Nephron (organoid): Measurements from ENCODE around the gene CCL19.
A peak's percentile ranks its signal among the peaks of the same experiment; 100 is the strongest.

Experiments used
- H3K27ac Mint-ChIP-seq, 3 experiments: 2 replicates each; pipeline ENCODE4 v1.8.0; 2020; ENCODE audit warnings: mixed read lengths in 3 of 3, mild to moderate bottlenecking in 2 of 3, moderate library complexity in 1 of 3
- H3K27me3 Mint-ChIP-seq: 2 replicates; pipeline ENCODE4 v1.8.0; 2021; ENCODE audit warnings: low read depth, mild to moderate bottlenecking, moderate library complexity, mixed read lengths
- H3K36me3 Mint-ChIP-seq: 2 replicates; pipeline ENCODE4 v1.8.0; 2020; ENCODE audit warnings: low read depth, mixed read lengths
- H3K4me1 Mint-ChIP-seq: 2 replicates; pipeline ENCODE4 v1.8.0; 2020; ENCODE audit warnings: mixed read lengths
- H3K4me3 Mint-ChIP-seq, 3 experiments: 2 replicates each; pipeline ENCODE4 v1.8.0; 2020; ENCODE audit warnings: mild to moderate bottlenecking in 3 of 3, mixed read lengths in 3 of 3, moderate library complexity in 2 of 3
- H3K9me3 Mint-ChIP-seq: 2 replicates; pipeline ENCODE4 v1.8.0; 2020; ENCODE audit warnings: mixed read lengths
- TF ChIP-seq, protein P1 (sequence below), 3 experiments: fragments of 200-600 bp; sonication (generic); IDR thresholded peaks; one replicate each; pipeline ENCODE4 v1.5.0; 2021; ENCODE audit warnings: antibody characterized with exemption in 3 of 3; ENCODE audit not compliant: unreplicated experiment in 3 of 3

Gene CCL19

DNA sequence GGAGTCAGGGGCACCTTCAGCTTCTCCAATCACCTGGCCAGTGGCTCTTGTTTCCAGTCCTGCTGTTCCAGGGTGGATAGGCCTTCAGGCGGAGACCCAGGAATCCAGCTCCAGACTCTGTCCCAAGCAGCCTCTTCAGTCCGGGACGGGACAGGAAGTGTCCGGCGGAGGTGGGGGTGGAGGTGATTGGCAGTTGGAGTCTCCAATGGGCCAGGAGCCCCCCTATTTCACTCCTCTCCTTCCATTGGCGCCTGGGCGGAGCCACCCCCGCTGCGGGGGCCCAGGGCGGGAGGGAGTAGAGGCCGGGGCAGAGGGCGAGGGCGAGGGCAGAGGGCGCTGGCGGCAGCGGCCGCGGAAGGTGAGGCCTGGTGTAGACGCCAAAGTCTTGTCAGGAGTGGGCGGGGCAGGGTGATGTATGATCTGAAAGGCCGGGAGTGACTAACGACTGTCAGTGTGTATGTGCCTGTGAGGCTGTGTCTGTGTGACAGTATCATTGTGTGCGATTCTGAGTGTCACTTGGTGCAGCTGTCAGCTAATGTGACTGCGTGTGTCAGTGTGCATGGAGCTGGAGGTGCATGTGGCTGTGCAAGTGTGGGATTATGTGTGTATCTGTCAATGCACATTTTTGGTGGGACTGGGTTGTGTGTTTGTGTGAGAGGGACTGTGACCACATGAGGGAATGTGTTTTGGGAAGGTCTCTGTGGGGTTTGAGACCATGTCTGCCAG lies 39.0 kb downstream of the CCL19 start, which contains the start of gene IL11RA:
Gene IL11RA, plus strand, starts transcription at position 310 of the 726 bp plus-strand sequence. CDS start 3,033 bp downstream, outside the sequence.
- Mint-ChIP-seq H3K4me1 (peaks cover 76% of the 10 kb centered on the region), H3K36me3 (peaks cover 36% of the 10 kb centered on the region), H3K9me3 (no peaks in the 10 kb centered on the region), H3K27me3 (no peaks in the 10 kb centered on the region), H3K27ac (peak within 1 kb of the TSS; percentile 99), H3K4me3 (peak within 1 kb of the TSS; percentile 74 to 95 (median 89))
- TF ChIP-seq, protein P1, sequence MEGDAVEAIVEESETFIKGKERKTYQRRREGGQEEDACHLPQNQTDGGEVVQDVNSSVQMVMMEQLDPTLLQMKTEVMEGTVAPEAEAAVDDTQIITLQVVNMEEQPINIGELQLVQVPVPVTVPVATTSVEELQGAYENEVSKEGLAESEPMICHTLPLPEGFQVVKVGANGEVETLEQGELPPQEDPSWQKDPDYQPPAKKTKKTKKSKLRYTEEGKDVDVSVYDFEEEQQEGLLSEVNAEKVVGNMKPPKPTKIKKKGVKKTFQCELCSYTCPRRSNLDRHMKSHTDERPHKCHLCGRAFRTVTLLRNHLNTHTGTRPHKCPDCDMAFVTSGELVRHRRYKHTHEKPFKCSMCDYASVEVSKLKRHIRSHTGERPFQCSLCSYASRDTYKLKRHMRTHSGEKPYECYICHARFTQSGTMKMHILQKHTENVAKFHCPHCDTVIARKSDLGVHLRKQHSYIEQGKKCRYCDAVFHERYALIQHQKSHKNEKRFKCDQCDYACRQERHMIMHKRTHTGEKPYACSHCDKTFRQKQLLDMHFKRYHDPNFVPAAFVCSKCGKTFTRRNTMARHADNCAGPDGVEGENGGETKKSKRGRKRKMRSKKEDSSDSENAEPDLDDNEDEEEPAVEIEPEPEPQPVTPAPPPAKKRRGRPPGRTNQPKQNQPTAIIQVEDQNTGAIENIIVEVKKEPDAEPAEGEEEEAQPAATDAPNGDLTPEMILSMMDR (IDR thresholded peaks at IDR 0.05; ENCODE audit: unreplicated experiment in 3 of 3): no peak

DNA sequence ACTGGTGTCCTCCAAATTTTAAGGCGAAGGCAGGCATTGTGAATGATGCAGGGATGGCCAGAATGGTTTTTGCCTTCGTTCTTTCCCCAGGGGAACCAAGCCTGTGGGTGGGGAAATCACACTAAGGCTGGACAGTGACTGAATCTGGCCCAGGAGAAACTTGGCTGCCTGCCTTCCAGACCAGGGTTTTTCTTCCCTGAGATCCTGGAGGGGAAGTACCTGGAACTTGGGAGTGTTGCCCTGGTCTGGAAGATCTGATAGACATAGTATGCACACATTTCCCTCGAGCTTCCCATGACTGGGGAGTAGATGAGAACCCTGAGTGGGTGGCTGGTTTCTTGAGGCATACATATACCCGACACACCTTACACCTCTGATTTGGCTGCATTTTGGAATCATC lies 39.8 kb downstream of the CCL19 start:
- H3K9me3 Mint-ChIP-seq: no peaks in the 10 kb centered on the region
- H3K4me1 Mint-ChIP-seq: peaks cover 79% of the 10 kb centered on the region
- H3K36me3 Mint-ChIP-seq: peaks cover 36% of the 10 kb centered on the region
- TF ChIP-seq, protein P1 (IDR thresholded peaks at IDR 0.05; ENCODE audit: unreplicated experiment in 3 of 3): no peak
- H3K27ac Mint-ChIP-seq: peak overlapping the region; percentile 99
- no peaks in the 10 kb centered on the region for H3K27me3 Mint-ChIP-seq
- peak overlapping the region; percentile 74 to 95 (median 89) for H3K4me3 Mint-ChIP-seq

DNA sequence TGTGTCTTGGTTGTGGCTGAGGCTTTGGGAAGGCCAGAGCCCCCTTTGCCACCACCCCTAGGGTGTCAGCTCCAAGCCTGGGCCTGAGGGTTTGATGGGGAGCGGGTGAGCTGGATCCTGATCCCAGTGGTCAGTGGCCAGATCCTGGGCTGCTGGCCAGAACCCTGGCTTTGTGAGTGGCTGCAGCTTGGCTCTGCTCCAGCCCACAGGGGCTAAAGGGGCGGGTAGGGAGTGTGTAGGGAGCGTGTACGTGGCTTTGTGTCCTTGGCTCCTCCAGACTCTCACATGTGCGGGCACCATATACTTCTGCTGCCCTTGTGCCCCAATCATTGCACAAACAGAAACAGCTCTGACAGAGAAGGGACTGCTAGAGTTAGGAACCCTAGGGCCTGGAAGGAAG lies 40.3 kb downstream of the CCL19 start:
- Mint-ChIP-seq H3K27me3 (no peaks in the 10 kb centered on the region), H3K4me3 (peak overlapping the region; percentile 74 to 95 (median 89)), H3K9me3 (no peaks in the 10 kb centered on the region), H3K36me3 (peaks cover 36% of the 10 kb centered on the region), H3K27ac (peak overlapping the region; percentile 99), H3K4me1 (peaks cover 81% of the 10 kb centered on the region)
- TF ChIP-seq, protein P1 (IDR thresholded peaks at IDR 0.05; ENCODE audit: unreplicated experiment in 3 of 3): no peak

DNA sequence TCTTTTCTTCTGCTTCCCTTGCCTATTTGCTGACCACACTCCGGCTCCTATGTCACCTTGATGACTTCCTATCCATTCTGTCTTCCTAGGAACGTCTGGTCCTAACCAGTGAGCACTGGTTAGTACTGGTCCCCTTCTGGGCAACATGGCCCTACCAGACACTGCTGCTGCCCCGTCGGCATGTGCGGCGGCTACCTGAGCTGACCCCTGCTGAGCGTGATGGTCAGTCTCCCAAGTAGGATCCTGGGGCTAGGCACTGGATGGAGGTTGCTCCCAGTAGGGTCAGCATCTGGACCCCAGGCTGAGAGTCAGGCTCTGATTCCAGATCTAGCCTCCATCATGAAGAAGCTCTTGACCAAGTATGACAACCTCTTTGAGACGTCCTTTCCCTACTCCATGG lies 42.4 kb downstream of the CCL19 start:
- peaks cover 33% of the 10 kb centered on the region for H3K36me3 Mint-ChIP-seq
- H3K27ac Mint-ChIP-seq: peak overlapping the region; percentile 55 to 97 (median 95)
- H3K4me3 Mint-ChIP-seq: peak overlapping the region; percentile 90 to 96 (median 91)
- peaks cover 61% of the 10 kb centered on the region for H3K4me1 Mint-ChIP-seq
- TF ChIP-seq, protein P1 (IDR thresholded peaks at IDR 0.05; ENCODE audit: unreplicated experiment in 3 of 3): no peak
- no peaks in the 10 kb centered on the region for H3K27me3 Mint-ChIP-seq
- H3K9me3 Mint-ChIP-seq: no peaks in the 10 kb centered on the region

DNA sequence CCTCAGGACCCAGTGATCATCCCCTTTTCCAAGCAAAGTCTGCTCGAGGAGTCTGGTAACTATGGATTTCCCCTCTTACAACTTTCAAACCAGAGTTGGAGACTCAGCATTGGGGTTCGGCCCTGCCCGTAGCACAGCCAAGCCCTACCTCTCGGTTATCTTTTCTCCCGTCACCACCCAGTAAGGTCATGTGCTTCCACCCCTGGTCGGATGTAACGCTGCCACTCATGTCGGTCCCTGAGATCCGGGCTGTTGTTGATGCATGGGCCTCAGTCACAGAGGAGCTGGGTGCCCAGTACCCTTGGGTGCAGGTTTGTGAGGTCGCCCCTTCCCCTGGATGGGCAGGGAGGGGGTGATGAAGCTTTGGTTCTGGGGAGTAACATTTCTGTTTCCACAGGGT lies 43.4 kb downstream of the CCL19 start:
- Mint-ChIP-seq H3K9me3 (no peaks in the 10 kb centered on the region), H3K27me3 (no peaks in the 10 kb centered on the region), H3K4me3 (peak overlapping the region; percentile 90 to 96 (median 91)), H3K36me3 (peaks cover 33% of the 10 kb centered on the region), H3K27ac (peak overlapping the region; percentile 95 to 97 (median 97)), H3K4me1 (peaks cover 51% of the 10 kb centered on the region)
- TF ChIP-seq, protein P1 (IDR thresholded peaks at IDR 0.05; ENCODE audit: unreplicated experiment in 3 of 3): no peak

DNA sequence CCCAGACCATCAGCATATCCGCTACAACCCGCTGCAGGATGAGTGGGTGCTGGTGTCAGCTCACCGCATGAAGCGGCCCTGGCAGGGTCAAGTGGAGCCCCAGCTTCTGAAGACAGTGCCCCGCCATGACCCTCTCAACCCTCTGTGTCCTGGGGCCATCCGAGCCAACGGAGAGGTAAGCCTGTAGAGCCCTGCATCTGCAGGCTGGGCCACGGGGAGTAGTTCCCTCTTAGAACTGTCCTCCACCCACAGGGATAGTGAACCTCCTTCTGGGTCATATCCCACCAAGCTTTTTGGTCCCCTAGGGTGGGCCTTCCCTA lies 44.0 kb downstream of the CCL19 start:
- Mint-ChIP-seq H3K27me3 (no peaks in the 10 kb centered on the region), H3K9me3 (no peaks in the 10 kb centered on the region)

More for the DNA sequence above, 44.0 kb downstream of the CCL19 start:
- peaks cover 33% of the 10 kb centered on the region for H3K36me3 Mint-ChIP-seq
- TF ChIP-seq, protein P1 (IDR thresholded peaks at IDR 0.05; ENCODE audit: unreplicated experiment in 3 of 3): no peak
- H3K4me3 Mint-ChIP-seq: peak overlapping the region; percentile 90 to 96 (median 91)
- H3K4me1 Mint-ChIP-seq: peaks cover 45% of the 10 kb centered on the region
- peak overlapping the region; percentile 95 to 97 (median 97) for H3K27ac Mint-ChIP-seq
